ENCODE data around the gene ASS1. TPM values are rescaled to one million over a fixed set of nuclear protein-coding genes. Genes with fewer than 3 reads are reported as not detected.

Gene ASS1
- total RNA-seq, 1 experiment from 2014 or later, result 255 TPM

DNA sequence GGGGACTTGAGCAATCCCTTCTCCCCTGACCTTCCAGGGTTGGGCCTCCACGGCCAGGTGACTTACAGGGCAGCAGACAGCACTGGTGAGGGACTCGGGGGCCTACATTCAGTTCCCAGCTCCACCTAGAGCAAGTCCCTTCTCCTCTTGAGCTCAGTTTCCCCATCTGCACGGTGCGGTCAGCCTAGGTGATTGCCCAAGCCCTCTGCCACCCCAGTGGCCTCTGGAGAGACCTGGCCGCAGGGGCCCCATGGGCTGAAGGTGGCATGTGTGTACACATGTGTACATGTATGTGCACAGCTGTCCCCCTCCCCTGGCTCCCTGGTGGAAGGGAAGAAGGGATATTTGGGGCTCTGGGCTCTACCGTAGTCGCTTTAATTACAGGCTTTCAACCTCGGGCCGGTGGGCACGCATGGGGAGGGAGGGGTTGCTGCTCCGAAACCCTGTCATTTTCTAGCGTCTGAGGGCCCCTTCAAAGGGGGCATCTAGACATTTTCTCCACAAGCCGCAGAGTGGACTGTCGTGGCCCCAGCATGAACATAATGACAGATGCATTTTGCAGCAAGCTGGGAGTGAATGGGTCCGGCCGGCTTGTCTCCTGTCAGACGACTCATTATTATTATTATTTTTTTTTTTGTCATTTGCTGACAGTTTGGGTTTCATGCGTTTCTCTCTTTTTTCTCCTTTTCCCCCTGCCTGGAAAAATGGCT lies 44.0 kb downstream of the ASS1 start:
- H3K36me3 ChIP-seq (ENCODE audit: low read depth), result no peaks in the 10 kb centered on the region

GRCh38 chr9:130490981-130491380 lies 46.2 kb downstream of the ASS1 start:
- Histone ChIP-seq H3K27ac (no peak overlapping the region), H3K9me3 (ENCODE audit: insufficient read depth, low read depth) (no peaks in the 10 kb centered on the region), H2AFZ (no peak overlapping the region), H3K4me2 (no peak overlapping the region), H3K9me2 (ENCODE audit: insufficient read depth) (no peaks in the 10 kb centered on the region), H3K4me1 (replicated peaks; ENCODE audit: insufficient read depth) (no peaks in the 10 kb centered on the region), H3K4me3 (no peak overlapping the region), H3K27me3 (ENCODE audit: insufficient read depth, low read depth) (no peaks in the 10 kb centered on the region), H4K20me1 (ENCODE audit: insufficient read depth) (no peaks in the 10 kb centered on the region; the same call in 1 of the 2 replicates), H3K79me2 (ENCODE audit: low read depth) (no peaks in the 10 kb centered on the region), H3K36me3 (ENCODE audit: low read depth) (no peaks in the 10 kb centered on the region), H3F3A (ENCODE audit: insufficient read depth, low read depth) (no peaks in the 10 kb centered on the region)
- no peak for DNase-seq
- CTCF ChIA-PET, result interaction anchor here (0.6 kb wide), 1 partner anchor 602 kb away, joined by 3 read pairs; no protein-coding TSS in a partner anchor
- intact Hi-C loops (cut with micrococcal nuclease; ENCODE audit: unreplicated experiment), result no loop called here
- BruUV-seq (replicated peaks), result no TSS peak
- POLR2A ChIA-PET (ENCODE audit: unreplicated experiment), result no interaction called here
- no peak for TF ChIP-seq CTCF (conservative IDR thresholded peaks at IDR 0.05)
- no peak for TF ChIP-seq EZH2 (IDR thresholded peaks at IDR 0.05; ENCODE audit: low read depth)

More for the DNA sequence above, 44.0 kb downstream of the ASS1 start:
- Histone ChIP-seq H3F3A (ENCODE audit: insufficient read depth, low read depth) (no peaks in the 10 kb centered on the region), H3K4me3 (no peak overlapping the region), H3K9me3 (ENCODE audit: insufficient read depth, low read depth) (no peaks in the 10 kb centered on the region), H3K9me2 (ENCODE audit: insufficient read depth) (no peaks in the 10 kb centered on the region), H3K4me2 (no peak overlapping the region), H4K20me1 (ENCODE audit: insufficient read depth) (no peaks in the 10 kb centered on the region; the same call in 1 of the 2 replicates), H3K79me2 (ENCODE audit: low read depth) (no peaks in the 10 kb centered on the region), H3K27ac (no peak overlapping the region), H3K27me3 (ENCODE audit: insufficient read depth, low read depth) (no peaks in the 10 kb centered on the region), H2AFZ (no peak overlapping the region), H3K4me1 (replicated peaks; ENCODE audit: insufficient read depth) (no peaks in the 10 kb centered on the region)
- intact Hi-C loops (cut with micrococcal nuclease; ENCODE audit: unreplicated experiment), result no loop called here
- POLR2A ChIA-PET (ENCODE audit: unreplicated experiment), result no interaction called here
- BruUV-seq (replicated peaks), result no TSS peak
- DNase-seq, result no peak
- no peak for TF ChIP-seq EZH2 (IDR thresholded peaks at IDR 0.05; ENCODE audit: low read depth)
- TF ChIP-seq CTCF (conservative IDR thresholded peaks at IDR 0.05), result no peak
- CTCF ChIA-PET, result interaction anchor here (0.5 kb wide), 1 partner anchor 136 kb away, joined by 3 read pairs; no protein-coding TSS in a partner anchor

- no peaks in the 10 kb centered on the region for H3F3A ChIP-seq (ENCODE audit: insufficient read depth, low read depth)
- H3K36me3 ChIP-seq (ENCODE audit: low read depth), result no peaks in the 10 kb centered on the region
- H3K9me3 ChIP-seq (ENCODE audit: insufficient read depth, low read depth), result no peaks in the 10 kb centered on the region
- CTCF ChIA-PET, result no interaction called here
- no peak overlapping the region for H3K4me2 ChIP-seq
- H3K79me2 ChIP-seq (ENCODE audit: low read depth), result no peaks in the 10 kb centered on the region
- no peaks in the 10 kb centered on the region for H3K9me2 ChIP-seq (ENCODE audit: insufficient read depth)
- H3K4me1 ChIP-seq (replicated peaks; ENCODE audit: insufficient read depth), result no peaks in the 10 kb centered on the region
- no peaks in the 10 kb centered on the region; the same call in 1 of the 2 replicates for H4K20me1 ChIP-seq (ENCODE audit: insufficient read depth)
- POLR2A ChIA-PET (ENCODE audit: unreplicated experiment), result no interaction called here
- no peak overlapping the region for H3K27ac ChIP-seq
- no peak overlapping the region for H2AFZ ChIP-seq
- no peak overlapping the region for H3K4me3 ChIP-seq
- no peaks in the 10 kb centered on the region for H3K27me3 ChIP-seq (ENCODE audit: insufficient read depth, low read depth)
- no peak for DNase-seq
- no peak for TF ChIP-seq CTCF (conservative IDR thresholded peaks at IDR 0.05)
- no peak for TF ChIP-seq EZH2 (IDR thresholded peaks at IDR 0.05; ENCODE audit: low read depth)
- no TSS peak for BruUV-seq (replicated peaks)
- intact Hi-C loops (cut with micrococcal nuclease; ENCODE audit: unreplicated experiment), result no loop called here
Measured at GRCh38 chr9:130491830-130492482, 47.2 kb downstream of the ASS1 start.

All from PC-9 (cell line).